ENCODE measurements around the gene CHD9.
"Not testable (repeated sequence)": the region's sequence is repeated elsewhere in the genome, so short reads cannot be mapped to it uniquely, and the experiment has no call there.

CHD9 gene

DNA sequence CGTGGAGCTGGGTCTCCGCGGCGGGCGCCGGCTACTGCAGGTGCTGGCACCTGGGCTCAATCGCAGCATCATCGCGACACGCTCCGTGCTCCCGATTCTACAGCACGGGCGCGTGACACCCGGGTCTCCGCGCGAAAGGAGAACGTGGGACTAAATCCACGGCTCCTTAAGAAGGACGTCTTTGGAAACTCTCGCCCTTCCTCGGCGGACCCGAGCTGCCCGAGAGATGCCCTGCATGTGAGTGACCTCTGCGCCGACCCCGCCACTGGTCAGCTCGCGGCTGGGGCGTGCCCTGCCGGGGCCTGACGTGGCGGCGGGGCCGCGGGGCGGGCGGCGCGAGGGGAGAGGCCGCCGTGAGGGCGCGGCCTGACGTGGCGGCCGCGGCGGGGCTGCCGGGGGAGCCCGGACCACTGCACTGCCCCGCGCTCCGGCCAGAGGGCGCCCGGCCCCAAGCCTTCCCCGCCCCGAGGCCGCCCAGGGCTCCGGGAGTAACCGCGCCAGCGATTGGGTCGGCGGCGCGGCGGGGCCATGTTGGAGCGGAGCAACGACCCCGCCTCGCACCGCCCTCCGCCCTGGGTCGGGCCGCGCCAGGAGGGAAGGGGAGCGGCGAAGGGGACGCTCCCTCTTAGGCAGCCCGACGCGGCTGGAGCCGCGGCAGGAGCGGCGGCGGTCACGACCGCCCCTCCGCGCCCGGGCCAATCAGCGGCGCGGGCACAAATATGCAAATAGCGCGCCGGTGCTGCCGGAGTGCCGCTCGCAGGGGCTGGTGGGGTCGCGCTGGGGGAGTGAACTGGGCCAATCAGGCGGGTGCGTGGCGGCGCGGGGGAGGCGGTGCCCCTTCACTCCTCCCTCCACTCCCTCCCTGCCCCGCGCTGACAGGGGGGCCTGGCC is 75.6 kb downstream of the CHD9 start:
- DNase-seq, result peak; percentile 53 to 100 (median 95)

DNA sequence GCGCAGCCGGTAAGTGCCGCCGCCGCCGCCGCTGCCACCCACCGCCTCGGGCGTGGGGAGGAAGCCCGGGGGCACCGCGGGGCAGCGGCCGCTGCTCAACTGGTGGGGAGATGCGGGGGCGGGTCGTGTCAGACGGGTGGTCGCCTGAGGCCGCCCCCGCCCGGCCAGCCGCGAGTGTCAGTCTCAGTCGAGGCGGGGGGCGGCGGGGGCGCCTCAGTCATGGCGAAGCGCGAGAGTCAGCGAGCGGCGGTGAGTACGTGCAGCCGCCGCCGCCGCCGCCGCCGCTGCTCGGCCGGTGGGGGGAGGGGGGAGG is 76.2 kb downstream of the CHD9 start:
- DNase-seq, result no peak

DNA sequence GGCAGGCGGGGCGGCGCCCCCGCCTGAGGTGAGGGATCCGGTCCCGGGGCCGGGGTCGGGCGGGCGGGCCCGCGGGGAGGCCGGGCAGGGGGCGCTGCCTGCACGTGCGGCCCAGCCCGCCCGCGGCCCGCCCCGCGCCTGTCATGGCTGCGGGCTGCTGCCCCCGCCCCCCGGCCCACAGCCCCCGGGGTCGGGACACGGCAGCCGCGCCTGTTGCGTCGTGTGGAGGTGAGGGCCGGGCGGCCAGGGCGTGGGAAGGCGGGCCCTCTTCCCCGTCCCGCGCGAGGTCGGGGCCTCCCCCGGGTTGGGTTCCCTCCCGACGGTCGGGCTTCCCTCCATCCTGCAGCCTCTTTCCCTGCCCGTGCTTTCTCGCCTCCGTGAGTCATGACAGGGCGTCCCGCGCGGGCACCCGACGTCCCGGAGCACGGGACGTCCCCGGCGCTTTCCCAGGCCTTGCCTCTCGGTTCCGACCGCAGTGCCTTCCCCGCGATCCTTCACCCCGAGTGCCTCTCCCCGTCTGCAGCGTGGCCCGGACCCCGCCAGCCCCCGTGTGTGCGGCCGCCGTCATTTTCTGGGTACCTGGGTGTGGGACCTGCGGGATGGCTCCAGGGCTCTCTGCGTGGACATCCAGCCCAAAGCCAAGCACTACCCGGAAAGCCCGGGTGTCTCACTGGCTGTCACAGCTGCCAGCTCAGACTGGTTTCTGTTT is 76.7 kb downstream of the CHD9 start:
- peak in 43 of 58 donors; percentile 5 to 71 (median 35) for DNase-seq

DNA sequence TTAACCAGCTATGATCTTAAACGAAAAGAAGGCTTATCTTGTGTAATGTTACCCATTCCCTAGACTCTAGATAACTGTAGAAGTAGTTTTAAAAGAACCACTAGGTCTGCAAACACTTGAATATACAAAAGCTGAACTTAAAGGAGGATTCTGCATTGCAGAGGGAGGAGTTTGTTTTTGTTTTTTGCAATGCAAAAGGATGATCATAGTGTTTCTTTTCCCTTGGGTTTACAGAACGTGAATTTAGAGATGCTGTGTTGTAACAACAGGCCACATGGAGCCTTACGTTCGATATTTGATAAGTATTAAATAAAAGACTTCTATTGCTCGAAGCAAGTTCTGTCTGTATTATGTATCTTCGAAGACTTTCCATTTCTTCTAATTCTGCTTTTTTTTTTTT is 77.6 kb downstream of the CHD9 start:
- no peak for DNase-seq

DNA sequence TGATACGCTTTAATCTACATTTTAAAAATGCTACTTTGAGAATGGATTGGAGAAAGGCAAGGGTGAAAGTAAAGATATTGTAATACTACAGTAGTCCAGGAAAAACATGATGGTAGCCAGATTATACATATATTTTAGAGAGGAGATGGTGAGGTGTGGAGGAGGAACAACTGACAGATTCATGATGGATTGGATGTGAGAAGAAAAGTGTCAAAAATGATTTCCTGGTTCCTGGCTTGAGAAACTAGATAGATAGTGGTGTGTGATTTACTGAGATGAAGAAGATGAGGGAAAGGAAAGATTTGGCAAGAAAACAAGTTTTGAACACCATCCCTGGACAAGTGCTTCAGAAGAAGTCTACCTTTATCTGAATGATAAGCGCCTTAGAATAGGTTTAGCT is 80.5 kb downstream of the CHD9 start:
- DNase-seq, result no peak

DNA sequence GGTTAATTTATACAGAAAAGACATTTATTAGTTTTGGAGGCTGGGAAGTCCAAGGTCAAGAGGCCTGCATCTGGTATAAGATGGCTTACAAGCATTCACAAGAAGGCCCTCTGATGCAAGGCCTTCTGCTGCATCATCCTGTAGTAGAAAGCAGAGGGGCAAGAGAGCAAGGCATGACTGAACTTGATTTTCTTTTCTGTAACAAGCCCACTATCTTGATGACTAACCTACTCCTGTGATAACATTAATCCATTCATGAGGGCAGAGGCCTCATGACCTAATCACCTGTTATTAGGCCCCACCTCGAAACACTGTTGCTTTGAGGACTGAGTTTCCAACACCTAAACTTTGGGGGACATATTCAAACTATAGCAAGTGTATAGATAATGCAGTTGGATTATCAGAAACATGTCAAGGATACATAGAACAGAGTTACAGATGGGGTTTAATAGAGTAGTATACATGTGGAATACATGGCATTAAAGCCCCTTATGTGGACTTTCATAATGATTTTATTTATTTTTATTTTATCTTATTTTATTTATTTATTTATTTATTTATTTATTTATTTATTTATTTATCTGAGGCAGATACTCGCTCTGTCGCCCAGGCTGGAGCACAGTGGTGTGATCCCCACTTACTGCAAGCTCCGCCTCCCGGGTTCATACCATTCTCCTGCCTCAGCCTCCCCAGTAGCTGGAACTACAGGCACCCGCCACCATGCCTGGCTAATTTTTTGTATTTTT is 88.2 kb downstream of the CHD9 start:
- DNase-seq, result no peak

DNA sequence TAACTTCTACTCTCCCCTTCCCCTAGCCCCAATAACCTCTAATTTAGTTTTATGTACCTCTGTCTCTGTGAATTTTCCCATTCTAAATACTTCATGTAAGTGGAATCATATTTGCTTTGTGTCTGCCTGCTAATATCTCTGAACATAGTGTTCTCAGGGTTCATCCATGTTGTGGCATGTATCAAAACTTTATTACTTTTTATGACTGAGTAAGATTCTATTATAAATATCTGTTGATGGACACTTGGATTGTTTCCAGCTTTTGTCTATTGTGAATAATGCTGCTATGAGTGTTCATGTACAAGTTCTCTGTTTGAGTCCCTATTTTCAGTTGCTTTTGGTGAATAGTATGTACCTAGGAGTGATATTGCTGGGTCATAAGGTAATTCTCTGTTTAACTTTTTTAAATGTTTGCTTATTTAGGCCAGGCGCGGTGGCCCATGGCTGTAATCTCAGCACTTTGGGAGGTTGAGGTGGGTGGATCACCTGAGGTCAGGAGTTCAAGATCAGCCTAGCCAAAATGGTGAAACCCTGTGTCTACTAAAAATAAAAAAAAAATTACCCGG is 92.8 kb downstream of the CHD9 start:
- no peak for DNase-seq

DNA sequence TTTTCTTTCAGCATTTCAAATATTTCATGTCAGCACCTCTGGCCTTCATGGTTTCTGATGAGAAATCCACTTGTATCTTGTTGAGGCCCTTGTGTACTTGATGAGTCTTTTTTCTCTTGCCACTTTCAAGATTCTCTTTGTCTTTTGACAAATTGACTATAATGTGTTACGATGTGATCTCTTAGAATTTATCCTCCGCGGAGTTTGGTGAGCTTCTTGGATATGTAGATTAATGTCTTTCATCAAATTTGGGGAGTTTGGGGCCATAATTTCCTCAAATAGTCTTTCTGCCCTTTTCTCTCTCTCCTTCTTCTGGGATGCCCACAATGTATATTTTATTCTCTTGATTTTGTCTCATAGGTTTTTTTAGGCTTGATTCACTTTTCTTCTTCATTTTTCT is 96.0 kb downstream of the CHD9 start:
- DNase-seq, result no peak

DNA sequence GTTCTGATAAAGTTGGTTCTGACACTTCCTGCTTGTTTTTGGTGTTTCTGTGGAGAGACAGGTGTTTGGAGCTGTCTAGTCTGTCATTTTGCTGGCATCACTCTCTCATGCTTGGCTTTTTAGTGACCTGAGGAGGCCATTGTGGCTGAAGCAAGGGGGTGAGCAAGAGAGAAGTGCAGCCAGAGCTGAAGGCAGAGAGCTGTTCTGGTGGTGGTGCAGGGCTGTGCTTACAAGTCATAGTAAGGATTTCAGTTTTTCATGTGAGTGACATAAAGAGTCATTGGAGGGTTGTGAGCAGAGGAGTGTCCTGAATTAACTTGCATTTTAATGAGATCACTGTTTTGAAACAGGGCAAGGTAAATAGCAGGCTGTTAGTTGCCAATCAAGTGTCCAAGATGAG is 97.5 kb downstream of the CHD9 start:
- no peak for DNase-seq

DNA sequence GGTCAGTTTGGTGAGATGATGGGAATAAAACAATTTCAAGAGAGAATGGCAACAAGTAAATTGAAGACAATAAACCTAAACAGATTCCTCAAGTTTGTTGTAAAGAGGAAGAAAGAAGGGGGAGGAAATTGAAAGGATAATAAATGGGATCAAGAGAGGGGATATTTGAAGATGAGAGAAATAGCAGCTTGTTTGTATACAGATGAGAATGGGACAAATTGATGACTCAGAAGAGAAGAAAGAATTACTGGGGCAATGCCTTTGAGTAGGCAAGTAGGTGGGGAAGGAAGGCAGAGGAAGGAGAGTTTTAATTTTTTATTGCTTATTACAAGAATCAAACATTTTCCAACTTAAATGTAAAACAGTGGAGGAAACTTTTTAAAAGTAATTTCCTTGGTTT is 98.3 kb downstream of the CHD9 start:
- no peak for DNase-seq

DNA sequence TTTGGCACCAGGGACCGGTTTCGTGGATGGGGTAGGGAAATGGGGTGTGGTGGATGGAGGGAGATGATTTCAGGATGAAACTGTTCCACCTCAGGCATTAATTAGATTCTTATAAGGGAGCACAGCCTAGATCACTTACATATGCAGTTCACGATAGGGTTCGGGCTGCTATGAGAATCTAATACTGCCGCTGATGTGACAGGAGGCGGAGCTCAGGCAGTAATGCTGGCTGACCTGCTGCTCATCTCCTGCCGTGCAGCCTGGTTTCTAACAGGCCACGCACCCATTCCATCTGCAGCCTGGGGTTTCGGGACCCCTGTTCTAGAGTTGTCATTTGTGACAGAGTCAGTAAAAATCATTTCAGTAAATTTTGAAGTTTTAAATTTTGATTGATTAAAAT is 99.7 kb downstream of the CHD9 start:
- DNase-seq, result no peak

DNA sequence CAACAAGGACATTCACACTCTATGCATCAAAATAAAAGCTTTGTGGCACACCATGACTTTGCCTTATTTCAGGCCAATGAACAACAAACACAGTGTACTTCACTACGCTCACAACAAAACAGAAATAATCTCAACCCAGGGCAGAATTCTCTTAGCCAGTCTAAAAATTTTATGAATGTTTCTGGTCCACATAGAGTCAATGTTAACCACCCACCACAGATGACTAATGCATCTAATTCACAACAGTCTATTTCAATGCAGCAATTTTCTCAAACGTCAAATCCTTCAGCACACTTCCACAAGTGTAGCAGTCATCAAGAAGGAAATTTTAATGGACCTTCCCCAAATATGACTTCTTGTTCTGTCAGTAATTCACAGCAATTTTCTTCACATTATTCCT is 101.7 kb downstream of the CHD9 start:
- no peak for DNase-seq

DNA sequence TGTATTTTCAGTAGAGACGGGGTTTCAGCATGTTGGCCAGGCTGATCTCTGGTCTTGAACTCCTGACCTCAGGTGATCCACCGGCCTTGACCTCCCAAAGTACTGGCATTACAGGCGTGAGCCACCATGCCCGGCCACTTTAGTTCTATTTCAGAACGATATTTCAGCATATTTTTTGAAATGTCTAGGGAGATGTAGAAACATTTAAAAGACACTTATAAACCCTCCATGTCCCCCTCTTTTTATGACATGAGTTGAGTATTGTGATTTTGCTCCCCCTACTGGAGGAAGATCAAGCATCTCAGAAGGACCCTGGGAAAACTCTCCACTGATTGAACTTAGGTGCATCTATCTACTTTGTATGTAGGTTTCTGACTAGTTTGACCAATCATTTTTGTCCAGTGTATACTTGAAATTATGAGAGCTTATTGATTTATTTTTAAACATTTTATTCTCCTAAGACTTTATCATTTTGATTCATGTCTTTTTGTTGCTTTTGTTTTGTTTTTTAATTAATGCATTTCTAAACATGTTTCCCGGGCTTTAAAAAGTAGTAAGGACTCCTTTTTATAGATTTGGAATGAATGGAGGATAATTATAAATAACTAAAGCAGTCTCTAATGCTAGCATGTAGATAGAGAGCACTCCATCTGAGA is 105.1 kb downstream of the CHD9 start:
- peak in 1 of 58 donors; percentile 17 for DNase-seq

DNA sequence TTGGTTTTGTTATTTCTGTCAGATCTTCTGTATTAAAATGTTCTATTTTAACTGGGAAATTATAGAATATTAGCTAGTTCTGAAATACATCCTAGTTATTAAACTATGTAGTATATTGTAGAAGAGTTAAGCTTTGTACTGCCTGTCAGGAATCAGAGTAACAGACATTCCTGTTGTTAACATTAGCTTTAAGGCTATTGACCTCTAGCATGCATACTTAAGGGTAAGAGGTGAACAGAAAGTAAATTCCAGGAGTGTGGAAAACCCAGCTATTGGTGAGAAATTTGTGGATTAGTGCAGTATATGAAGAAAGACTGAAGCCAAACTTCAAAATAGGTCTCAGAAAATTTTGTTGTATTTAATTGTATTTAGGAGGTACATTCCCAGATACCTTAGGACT is 111.3 kb downstream of the CHD9 start:
- no peak for DNase-seq

DNA sequence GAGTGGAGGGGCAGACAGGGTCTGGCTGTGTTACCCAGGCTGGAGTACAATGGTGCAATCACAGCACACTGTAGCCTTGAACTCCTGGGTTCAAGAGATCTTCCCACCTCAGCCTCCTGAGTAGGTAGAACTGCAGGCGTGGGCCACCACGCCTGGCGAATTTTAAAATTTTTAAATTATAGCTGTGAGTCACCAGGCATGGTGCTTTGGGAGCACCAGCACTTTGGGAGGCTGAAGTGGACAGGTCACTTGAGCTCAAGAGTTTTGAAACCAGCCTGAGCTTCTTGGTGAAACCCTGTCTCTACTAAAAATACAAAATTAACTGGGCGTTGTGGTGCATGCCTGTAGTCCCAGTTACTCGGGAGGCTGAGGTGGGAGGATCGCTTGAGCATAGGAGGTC is 114.0 kb downstream of the CHD9 start:
- no peak for DNase-seq

DNA sequence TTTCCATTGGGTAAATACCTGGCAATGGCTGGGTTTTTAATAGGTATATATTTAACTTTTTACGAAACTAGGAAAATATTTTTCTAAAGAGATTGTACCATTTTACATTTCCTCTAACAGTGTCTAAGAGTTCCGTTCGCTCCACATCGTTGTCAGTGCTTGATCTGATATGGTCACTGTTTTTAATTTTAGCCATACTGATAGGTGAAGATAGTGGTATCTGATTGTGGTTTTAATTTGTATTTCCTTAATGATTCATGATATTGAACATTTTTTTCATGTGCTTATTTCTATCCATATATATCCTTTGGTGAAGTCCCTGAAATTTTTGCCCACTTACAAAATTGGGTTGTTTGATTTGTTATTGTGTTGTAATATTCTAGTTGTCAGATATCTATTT is 117.7 kb downstream of the CHD9 start:
- DNase-seq, result no peak

DNA sequence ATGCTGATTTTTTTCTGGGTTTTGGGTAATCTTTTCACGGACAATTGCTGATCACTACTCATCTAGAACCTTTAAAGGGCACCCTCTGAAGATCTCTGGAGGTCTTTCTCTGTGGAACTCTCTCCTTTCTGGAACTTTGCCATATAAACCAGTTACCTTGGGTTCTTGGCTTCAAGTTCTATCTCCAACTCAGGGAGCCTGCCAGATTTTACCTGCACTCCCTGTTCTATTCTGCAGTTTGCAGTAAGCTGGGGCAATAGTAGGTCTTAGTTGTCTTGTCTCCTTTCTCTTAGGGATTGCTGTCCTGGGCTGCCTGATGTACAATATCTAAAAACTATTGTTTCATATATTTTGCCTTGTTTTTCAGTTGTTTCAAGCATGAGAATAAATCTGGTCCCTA is 120.3 kb downstream of the CHD9 start:
- DNase-seq, result no peak

DNA sequence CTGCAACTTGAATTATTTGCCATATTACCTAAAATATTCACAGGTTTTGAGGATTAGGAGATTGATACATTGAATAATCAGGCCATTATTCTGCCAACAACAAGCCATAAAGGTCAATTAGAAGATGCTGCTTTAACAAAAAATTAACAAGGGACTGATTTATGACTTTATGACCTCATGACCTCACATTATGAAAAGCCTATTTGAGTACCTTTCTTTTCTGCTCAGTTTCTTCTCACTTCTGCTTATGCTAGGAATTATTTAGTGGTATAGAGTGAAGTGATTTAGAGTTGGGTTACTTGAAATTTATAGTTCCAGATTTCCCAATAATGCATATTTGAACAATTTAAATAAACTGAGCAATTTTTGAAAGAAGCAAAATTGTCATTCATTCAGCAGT is 121.6 kb downstream of the CHD9 start:
- no peak for DNase-seq

DNA sequence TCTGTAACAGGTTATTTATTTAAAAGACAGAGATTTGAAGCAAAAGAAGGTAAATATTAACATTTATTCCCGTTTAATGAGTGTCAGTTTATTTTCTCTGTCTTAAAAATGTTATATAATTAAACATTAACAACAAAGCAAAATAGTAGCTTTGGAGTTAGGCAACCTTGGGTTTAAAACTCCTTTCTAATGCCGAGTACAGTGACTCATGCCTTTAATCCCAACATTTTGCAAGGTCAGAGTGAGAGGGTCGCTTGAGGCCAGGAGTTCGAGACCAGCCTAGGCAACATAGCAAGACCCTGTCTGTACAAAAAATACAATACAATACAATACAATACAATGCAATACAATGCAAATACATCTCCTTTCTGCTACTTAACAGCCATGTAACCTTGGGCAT is 128.7 kb downstream of the CHD9 start:
- DNase-seq, result no peak

DNA sequence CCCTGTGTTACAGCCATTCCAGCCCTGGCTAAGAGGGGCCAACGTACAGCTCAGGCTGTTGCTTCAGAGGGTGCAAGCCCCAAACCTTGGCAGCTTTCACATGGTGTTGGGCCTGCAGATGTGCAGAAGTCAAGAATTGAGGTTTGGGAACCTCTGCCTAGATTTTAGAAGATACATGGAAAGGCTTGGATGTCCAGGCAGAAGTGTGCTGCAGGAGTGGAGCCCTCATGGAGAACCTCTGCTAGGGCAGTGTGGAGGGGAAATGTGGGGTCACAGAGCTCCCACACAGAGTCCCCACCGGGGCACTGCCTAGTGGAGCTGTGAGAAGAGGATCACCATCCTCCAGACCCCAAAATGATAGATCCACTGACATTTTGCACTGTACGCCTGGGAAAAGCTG is 130.9 kb downstream of the CHD9 start:
- DNase-seq, result not testable (repeated sequence)

DNA sequence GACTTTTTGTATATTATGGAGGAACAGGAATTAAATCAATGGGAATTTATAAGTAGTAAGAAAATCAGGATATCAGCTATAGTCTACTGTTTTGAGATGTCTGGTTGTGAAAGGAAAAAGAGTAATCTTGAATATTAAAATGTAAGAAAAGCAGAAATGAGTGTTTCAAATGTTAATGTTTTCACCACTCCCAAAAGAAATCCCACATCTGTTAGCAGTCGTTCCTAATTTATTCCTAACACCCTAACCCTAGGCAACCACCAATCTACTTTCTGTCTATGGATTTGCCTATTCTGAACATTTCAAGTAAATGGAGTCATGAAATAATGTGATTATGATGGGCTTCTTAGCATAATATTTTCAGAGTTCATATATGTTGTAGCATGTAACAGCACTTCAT is 133.0 kb downstream of the CHD9 start:
- DNase-seq, result no peak

DNA sequence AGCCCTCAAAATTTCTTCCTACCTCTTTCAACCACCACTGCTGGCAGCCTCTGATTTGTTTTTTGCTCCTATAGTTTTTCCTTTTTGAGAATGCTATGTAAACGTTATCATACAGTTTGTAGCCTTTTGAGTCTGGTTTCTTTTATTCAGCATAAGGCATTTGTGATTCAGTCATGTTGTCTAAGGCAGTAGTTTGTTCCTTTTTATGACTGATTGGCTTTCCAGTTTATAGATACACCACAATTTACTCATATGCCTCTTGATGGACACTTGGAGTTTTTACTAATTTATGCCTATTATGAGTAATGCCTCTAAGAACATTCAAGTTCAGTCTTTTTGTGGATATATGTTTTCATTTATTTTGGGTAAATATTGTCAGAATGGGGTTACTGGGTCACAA is 136.6 kb downstream of the CHD9 start:
- no peak for DNase-seq

Measured in anterior cingulate cortex (tissue), 58 donors.